ENCODE results near the gene GAR1. TPM values are rescaled to one million over a fixed set of nuclear protein-coding genes. Genes with fewer than 3 reads are reported as not detected.
"Not testable (repeated sequence)": the region's sequence is repeated elsewhere in the genome, so short reads cannot be mapped to it uniquely, and the experiment has no call there.

Gene GAR1
- total RNA-seq = not detected

DNA sequence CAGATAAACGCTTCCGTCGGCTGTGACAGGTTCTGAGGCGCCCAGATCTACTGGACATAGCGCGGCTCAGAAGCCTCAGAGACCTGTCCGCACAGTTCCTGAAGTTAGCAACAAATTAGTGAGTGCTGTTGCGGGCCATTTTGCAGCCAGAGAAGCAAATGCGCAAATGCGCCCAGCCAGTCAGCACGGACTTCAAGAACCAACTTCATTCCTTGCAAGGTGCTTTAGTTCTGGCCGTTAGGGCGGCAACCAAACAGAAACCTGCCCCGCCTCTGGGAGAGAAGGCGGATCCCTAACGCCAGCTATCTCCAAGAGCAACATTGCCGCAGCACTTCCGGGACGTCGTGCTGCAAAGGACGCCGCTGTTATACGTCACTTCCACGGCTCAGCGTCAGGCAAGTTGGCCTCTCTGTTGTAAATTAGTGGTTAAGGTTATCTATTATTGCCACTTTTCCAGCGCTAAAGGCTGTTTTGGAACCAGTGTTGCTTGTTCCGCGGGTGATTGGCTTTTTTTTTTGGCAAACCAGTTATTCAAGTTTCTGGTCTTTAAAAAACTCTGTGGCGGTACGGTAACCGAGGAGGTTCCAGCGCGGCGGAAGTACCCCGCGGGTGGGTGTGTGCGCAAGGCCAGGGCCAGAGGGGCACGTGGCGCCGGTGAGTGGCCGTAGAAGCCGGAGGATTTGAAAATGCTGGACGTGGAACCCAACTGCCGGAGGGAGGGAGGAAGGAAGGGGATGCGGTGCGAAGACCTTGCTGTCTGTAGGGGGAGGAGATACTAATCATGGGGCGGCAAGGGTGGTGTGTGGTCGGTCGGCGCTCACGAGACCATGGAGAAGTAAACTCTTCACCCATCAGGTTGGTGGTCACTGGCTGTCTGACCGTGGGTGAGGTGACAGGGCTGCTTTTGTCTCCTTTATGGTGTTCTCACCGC is at the start of gene GAR1:
Gene GAR1, plus strand, starts transcription at position 612 of the 931 bp plus-strand sequence. CDS start 403 bp downstream, outside the sequence.
- Histone ChIP-seq H3K4me1 (peaks cover 6% of the 10 kb centered on the region in 2 donors), H3K27ac (peak within 1 kb of the TSS; percentile 66 to 87), H3K4me3 (peak within 1 kb of the TSS; percentile 68 to 80), H3K9me3 (no peaks in the 10 kb centered on the region), H3K36me3 (peaks cover 0 to 6% of the 10 kb centered on the region in 2 donors), H3K27me3 (no peaks in the 10 kb centered on the region)
- TF ChIP-seq, protein P1, sequence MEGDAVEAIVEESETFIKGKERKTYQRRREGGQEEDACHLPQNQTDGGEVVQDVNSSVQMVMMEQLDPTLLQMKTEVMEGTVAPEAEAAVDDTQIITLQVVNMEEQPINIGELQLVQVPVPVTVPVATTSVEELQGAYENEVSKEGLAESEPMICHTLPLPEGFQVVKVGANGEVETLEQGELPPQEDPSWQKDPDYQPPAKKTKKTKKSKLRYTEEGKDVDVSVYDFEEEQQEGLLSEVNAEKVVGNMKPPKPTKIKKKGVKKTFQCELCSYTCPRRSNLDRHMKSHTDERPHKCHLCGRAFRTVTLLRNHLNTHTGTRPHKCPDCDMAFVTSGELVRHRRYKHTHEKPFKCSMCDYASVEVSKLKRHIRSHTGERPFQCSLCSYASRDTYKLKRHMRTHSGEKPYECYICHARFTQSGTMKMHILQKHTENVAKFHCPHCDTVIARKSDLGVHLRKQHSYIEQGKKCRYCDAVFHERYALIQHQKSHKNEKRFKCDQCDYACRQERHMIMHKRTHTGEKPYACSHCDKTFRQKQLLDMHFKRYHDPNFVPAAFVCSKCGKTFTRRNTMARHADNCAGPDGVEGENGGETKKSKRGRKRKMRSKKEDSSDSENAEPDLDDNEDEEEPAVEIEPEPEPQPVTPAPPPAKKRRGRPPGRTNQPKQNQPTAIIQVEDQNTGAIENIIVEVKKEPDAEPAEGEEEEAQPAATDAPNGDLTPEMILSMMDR (IDR thresholded peaks at IDR 0.05) = no peak
- peak; percentile 57 to 93 for DNase-seq (ENCODE audit: low spot score in 2 of 2)
- intact Hi-C loops (cut with DNase I) = loop anchor here (2.0 to 10.0 kb wide), 7 partner anchors 85 to 1193 kb away; partner anchors contain the start of genes CASP6, ELOVL6, MCUB and OSTC

DNA sequence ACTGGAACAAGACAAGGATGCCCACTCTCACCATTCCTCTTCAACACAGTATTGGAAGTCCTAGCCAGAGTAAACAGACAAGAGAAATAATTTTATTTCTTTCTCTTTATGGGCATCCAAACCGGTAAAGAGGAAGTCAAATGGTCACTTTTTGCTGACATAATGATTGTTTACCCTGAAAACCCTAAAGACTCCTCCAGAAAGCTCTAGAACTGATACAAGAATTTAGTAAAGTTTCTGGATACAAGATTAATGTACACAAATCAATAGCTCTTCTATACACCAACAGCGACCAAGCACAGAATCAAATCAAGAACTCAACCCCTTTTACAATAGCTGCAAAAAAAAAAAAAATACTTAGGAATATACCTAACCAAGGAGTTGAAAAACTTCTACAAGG is 33.5 kb upstream of the GAR1 start:
- H3K9me3 ChIP-seq = not testable (repeated sequence)

DNA sequence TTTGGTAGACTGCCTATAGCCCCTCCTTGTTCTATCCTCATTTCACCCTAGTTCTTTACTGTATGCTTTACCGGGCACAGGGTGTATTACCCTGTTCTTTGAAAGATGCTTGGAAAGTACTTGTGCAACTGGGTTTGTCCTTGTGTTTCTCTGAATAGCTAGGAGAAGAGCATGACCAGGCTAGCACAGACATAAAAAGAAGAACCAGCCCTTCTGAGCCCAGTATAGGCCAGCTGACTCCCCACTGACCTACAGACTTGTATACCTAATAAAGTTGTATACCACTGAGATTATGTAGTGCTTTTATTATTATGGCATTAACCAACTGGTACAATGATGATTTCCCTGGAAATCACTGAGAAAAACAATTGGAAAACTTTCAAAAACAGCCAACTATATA is 28.7 kb upstream of the GAR1 start:
- Histone ChIP-seq H3K9me3 (no peaks in the 10 kb centered on the region), H3K27me3 (no peaks in the 10 kb centered on the region), H3K27ac (no peak overlapping the region), H3K4me1 (no peaks in the 10 kb centered on the region), H3K36me3 (no peaks in the 10 kb centered on the region), H3K4me3 (no peak overlapping the region)
- intact Hi-C loops (cut with DNase I) = no loop called here
- TF ChIP-seq, protein P1 (IDR thresholded peaks at IDR 0.05) = no peak
- no peak for DNase-seq (ENCODE audit: low spot score in 2 of 2)

More for the DNA sequence above, 33.5 kb upstream of the GAR1 start:
- H3K4me1 ChIP-seq; intact Hi-C loops (cut with DNase I); H3K27me3 ChIP-seq; H3K4me3 ChIP-seq; H3K36me3 ChIP-seq; DNase-seq (ENCODE audit: low spot score in 2 of 2); H3K27ac ChIP-seq: not testable (repeated sequence)

DNA sequence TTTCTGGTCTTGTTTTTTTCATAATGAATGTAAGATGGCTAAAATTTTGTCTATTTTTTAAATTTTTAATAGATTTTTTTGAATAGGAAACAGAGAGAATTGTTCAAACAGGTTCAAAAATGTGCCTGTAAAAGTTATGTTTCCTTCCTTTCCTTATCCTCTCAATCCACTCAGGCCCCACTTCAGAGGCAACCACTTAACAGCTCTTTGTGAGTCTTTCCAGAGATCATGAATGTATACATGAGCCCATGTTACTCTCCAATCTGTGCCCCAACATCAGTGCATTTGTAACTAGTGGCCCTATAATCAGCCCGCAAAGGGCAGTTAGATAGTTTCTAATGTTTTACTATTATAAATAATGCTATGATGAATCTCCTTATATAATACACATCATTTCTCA is 27.8 kb upstream of the GAR1 start:
- H3K9me3 ChIP-seq = no peaks in the 10 kb centered on the region
- intact Hi-C loops (cut with DNase I) = no loop called here
- no peak overlapping the region for H3K4me3 ChIP-seq
- no peaks in the 10 kb centered on the region for H3K4me1 ChIP-seq
- H3K27me3 ChIP-seq = no peaks in the 10 kb centered on the region
- no peak overlapping the region for H3K27ac ChIP-seq
- no peaks in the 10 kb centered on the region for H3K36me3 ChIP-seq
- TF ChIP-seq, protein P1 (IDR thresholded peaks at IDR 0.05) = no peak
- no peak for DNase-seq (ENCODE audit: low spot score in 2 of 2)

DNA sequence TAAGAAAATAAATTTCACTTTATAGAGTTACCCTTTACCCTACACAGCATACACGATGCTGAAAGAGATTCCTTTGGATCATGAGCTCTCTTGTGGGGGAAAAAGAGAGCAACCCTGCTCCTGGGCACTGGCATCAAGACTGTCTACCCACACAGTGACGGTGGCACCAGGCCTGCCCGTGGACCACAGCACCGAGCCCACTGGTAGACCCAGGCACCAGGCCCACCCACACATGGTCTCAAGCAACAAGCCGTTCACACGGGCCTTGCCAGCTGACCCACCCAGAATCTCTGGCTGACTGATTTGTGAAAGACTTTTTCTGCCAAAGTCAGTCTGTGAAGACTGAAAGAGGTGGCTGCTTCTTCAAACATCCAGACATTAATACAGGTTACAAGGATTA is 20.5 kb upstream of the GAR1 start:
- TF ChIP-seq, protein P1 (IDR thresholded peaks at IDR 0.05) = no peak
- no peak overlapping the region for H3K27ac ChIP-seq
- intact Hi-C loops (cut with DNase I) = no loop called here
- no peaks in the 10 kb centered on the region for H3K9me3 ChIP-seq
- no peak overlapping the region for H3K4me3 ChIP-seq
- H3K36me3 ChIP-seq = no peaks in the 10 kb centered on the region
- H3K27me3 ChIP-seq = no peaks in the 10 kb centered on the region
- no peak for DNase-seq (ENCODE audit: low spot score in 2 of 2)
- no peaks in the 10 kb centered on the region for H3K4me1 ChIP-seq

DNA sequence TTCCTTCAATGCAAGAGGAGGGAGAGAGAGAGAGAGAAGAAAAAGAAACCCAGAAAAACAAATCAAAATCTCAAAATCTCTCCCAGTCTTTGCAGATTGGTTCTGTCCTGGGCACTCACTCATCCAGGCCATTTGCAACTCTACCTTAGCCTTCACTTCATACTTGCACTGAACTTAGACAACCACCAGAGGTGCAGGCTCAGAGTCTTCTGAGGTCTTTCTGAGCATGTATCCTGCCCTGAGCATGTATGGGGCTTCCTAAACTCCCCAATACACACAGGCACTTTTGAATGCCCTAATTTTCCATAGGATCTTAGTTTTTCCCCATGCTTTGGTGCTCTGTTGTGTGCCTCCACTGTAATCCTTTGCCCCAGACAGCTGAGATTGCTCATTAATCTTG is 16.7 kb upstream of the GAR1 start:
- H3K27me3 ChIP-seq = no peaks in the 10 kb centered on the region
- intact Hi-C loops (cut with DNase I) = no loop called here
- no peaks in the 10 kb centered on the region for H3K4me1 ChIP-seq
- no peaks in the 10 kb centered on the region for H3K36me3 ChIP-seq
- DNase-seq (ENCODE audit: low spot score in 2 of 2) = no peak
- H3K9me3 ChIP-seq = no peaks in the 10 kb centered on the region
- no peak overlapping the region for H3K4me3 ChIP-seq
- no peak overlapping the region for H3K27ac ChIP-seq
- TF ChIP-seq, protein P1 (IDR thresholded peaks at IDR 0.05) = no peak

All from ascending aorta (tissue), 2 donors.